ENCODE results near the gene POLR2J3.
"Not testable (repeated sequence)": the region's sequence is repeated elsewhere in the genome, so short reads cannot be mapped to it uniquely, and the experiment has no call there.

GRCh38 chr7:102544372-102544771 is 28.0 kb downstream of the POLR2J3 start:
- TF ChIP-seq, protein P1, sequence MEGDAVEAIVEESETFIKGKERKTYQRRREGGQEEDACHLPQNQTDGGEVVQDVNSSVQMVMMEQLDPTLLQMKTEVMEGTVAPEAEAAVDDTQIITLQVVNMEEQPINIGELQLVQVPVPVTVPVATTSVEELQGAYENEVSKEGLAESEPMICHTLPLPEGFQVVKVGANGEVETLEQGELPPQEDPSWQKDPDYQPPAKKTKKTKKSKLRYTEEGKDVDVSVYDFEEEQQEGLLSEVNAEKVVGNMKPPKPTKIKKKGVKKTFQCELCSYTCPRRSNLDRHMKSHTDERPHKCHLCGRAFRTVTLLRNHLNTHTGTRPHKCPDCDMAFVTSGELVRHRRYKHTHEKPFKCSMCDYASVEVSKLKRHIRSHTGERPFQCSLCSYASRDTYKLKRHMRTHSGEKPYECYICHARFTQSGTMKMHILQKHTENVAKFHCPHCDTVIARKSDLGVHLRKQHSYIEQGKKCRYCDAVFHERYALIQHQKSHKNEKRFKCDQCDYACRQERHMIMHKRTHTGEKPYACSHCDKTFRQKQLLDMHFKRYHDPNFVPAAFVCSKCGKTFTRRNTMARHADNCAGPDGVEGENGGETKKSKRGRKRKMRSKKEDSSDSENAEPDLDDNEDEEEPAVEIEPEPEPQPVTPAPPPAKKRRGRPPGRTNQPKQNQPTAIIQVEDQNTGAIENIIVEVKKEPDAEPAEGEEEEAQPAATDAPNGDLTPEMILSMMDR (IDR thresholded peaks at IDR 0.05; ENCODE audit: low read depth, low read length): not testable (repeated sequence)
- TF ChIP-seq EZH2phosphoT487 (IDR thresholded peaks at IDR 0.05; ENCODE audit: low read depth): not testable (repeated sequence)
